Heart left ventricle (tissue), 13 donors: ENCODE data around the gene RAB23.

Experiments used
- POLR2A ChIP-seq, 2 donors: fragments of 450-650 bp; IDR thresholded peaks; one replicate each; pipeline ENCODE4 v1.6.1; 2017; ENCODE audit warnings: antibody characterized with exemption in 2 of 2, mild to moderate bottlenecking in 2 of 2, moderate library complexity in 2 of 2
- TF ChIP-seq, protein P1 (sequence below), 12 donors: fragments of 200-600 bp; sonication (generic) in 4 of 12; IDR thresholded peaks; one replicate each; pipeline versions ENCODE4 v1.5.0 to v1.8.0; 2018 to 2022; ENCODE audit warnings: antibody characterized with exemption in 12 of 12, mild to moderate bottlenecking in 5 of 12
- donor health status: ischemic (EF 13 %, LVEDD 7.1; RV severe dilation, severe dysfunction).
- donor health status: DM: no; HTN: yes; CAD: no.
- donor health status: DM: no; HTN: no; CAD: no.
- donor health status: ischemic (EF 25% LVEDD 6.9; RV normal size, moderate dysfunction).
- donor health status: ischemic (EF 25% LVEDD 5.7; RV mildly dilated, moderate dysfunction).
- donor health status: ischemic (EF 35%, LVEDD 5.7; RV mildly dilated, moderate dysfunction).
- donor health status: nonischemic (EF 11% LVEDD 7.7; RV severe dilation, severe dysfunction).
- donor health status: DM: yes; HTN: yes; CAD: no.
- donor health status: PGD.
- donor health status: ischemic (EF 29% LVEDD 5.4; RV normal size, mild dysfunction).
- donor health status: nonischemic (EF 23%, LVEDD 6.1; RV moderate dilation, normal function).

- TF ChIP-seq, protein P1, sequence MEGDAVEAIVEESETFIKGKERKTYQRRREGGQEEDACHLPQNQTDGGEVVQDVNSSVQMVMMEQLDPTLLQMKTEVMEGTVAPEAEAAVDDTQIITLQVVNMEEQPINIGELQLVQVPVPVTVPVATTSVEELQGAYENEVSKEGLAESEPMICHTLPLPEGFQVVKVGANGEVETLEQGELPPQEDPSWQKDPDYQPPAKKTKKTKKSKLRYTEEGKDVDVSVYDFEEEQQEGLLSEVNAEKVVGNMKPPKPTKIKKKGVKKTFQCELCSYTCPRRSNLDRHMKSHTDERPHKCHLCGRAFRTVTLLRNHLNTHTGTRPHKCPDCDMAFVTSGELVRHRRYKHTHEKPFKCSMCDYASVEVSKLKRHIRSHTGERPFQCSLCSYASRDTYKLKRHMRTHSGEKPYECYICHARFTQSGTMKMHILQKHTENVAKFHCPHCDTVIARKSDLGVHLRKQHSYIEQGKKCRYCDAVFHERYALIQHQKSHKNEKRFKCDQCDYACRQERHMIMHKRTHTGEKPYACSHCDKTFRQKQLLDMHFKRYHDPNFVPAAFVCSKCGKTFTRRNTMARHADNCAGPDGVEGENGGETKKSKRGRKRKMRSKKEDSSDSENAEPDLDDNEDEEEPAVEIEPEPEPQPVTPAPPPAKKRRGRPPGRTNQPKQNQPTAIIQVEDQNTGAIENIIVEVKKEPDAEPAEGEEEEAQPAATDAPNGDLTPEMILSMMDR (IDR thresholded peaks at IDR 0.05) = no peak
- no peak for TF ChIP-seq POLR2A (IDR thresholded peaks at IDR 0.05)
Measured at GRCh38 chr6:57180596-57180995, 41.5 kb downstream of the RAB23 start.
